Measurements from ENCODE around the gene LPP. TPM values are rescaled to one million over a fixed set of nuclear protein-coding genes. Genes with fewer than 3 reads are reported as not detected.

The LPP gene
- total RNA-seq, 1 experiment from 2014 or later: 120 TPM

GRCh38 chr3:188918093-188918492 lies 764.1 kb downstream of the LPP start:
- Mint-ChIP-seq H3K36me3 (ENCODE audit: insufficient read depth, unreplicated experiment) (peaks cover 19% of the 10 kb centered on the region), H3K4me1 (ENCODE audit: low read depth, unreplicated experiment) (peaks cover 42% of the 10 kb centered on the region), H3K4me3 (ENCODE audit: unreplicated experiment) (peak overlapping the region; percentile 46), H3K9me3 (ENCODE audit: unreplicated experiment) (no peaks in the 10 kb centered on the region), H3K27ac (ENCODE audit: unreplicated experiment) (peak overlapping the region; percentile 62), H3K27me3 (ENCODE audit: insufficient read depth, unreplicated experiment) (no peaks in the 10 kb centered on the region)
- TF ChIP-seq CTCF (IDR thresholded peaks at IDR 0.05; ENCODE audit: insufficient read depth in 1 of 2, low read depth in 1 of 2, low read length in 1 of 2, severe bottlenecking in 1 of 2, unreplicated experiment in 1 of 2): no peak
- H3K9me3 ChIP-seq: no peaks in the 10 kb centered on the region
- CTCF ChIA-PET: interaction anchor here (0.9 kb wide), 1 partner anchor 36 kb away, joined by 3 read pairs; no protein-coding TSS in a partner anchor
- POLR2A ChIA-PET: no interaction called here
- no TSS peak for BruUV-seq (replicated peaks)
- peak; percentile 47 to 74 for DNase-seq
- intact Hi-C loops (cut with micrococcal nuclease; ENCODE audit: unreplicated experiment): loop anchor here (1.0 kb wide), 5 partner anchors 19 to 172 kb away; no protein-coding TSS in a partner anchor
- H3K27me3 ChIP-seq (replicated peaks; ENCODE audit: control insufficient read depth, insufficient read depth, low read length): no peaks in the 10 kb centered on the region
- H3K4me1 ChIP-seq: peaks cover 37% of the 10 kb centered on the region
- no peak overlapping the region for H3K4me3 ChIP-seq (ENCODE audit: low read depth, low read length)
- no peaks in the 10 kb centered on the region for H3K36me3 ChIP-seq (ENCODE audit: control insufficient read depth, insufficient read depth, low read length)

GRCh38 chr3:188923671-188924070 lies 769.7 kb downstream of the LPP start:
- CTCF ChIA-PET: no interaction called here
- H3K9me3 ChIP-seq: no peaks in the 10 kb centered on the region
- H3K4me3 ChIP-seq (ENCODE audit: low read depth, low read length): no peak overlapping the region
- H3K4me1 ChIP-seq: peaks cover 19% of the 10 kb centered on the region
- peaks cover 16% of the 10 kb centered on the region for H3K4me1 Mint-ChIP-seq (ENCODE audit: low read depth, unreplicated experiment)
- H3K36me3 ChIP-seq (ENCODE audit: control insufficient read depth, insufficient read depth, low read length): no peaks in the 10 kb centered on the region
- no TSS peak for BruUV-seq (replicated peaks)
- POLR2A ChIA-PET: no interaction called here
- H3K27me3 Mint-ChIP-seq (ENCODE audit: insufficient read depth, unreplicated experiment): no peaks in the 10 kb centered on the region
- intact Hi-C loops (cut with micrococcal nuclease; ENCODE audit: unreplicated experiment): no loop called here
- TF ChIP-seq CTCF (IDR thresholded peaks at IDR 0.05; ENCODE audit: insufficient read depth in 1 of 2, low read depth in 1 of 2, low read length in 1 of 2, severe bottlenecking in 1 of 2, unreplicated experiment in 1 of 2): no peak
- no peaks in the 10 kb centered on the region for H3K27me3 ChIP-seq (replicated peaks; ENCODE audit: control insufficient read depth, insufficient read depth, low read length)
- H3K36me3 Mint-ChIP-seq (ENCODE audit: insufficient read depth, unreplicated experiment): peaks cover 8% of the 10 kb centered on the region
- no peak overlapping the region for H3K27ac Mint-ChIP-seq (ENCODE audit: unreplicated experiment)
- H3K4me3 Mint-ChIP-seq (ENCODE audit: unreplicated experiment): no peak overlapping the region
- DNase-seq: no peak
- H3K9me3 Mint-ChIP-seq (ENCODE audit: unreplicated experiment): no peaks in the 10 kb centered on the region

GRCh38 chr3:188925376-188925775 lies 771.4 kb downstream of the LPP start:
- ChIA-PET CTCF (no interaction called here), POLR2A (no interaction called here)
- Mint-ChIP-seq H3K4me3 (ENCODE audit: unreplicated experiment) (no peak overlapping the region), H3K4me1 (ENCODE audit: low read depth, unreplicated experiment) (peaks cover 8% of the 10 kb centered on the region), H3K27ac (ENCODE audit: unreplicated experiment) (no peak overlapping the region), H3K36me3 (ENCODE audit: insufficient read depth, unreplicated experiment) (peaks cover 13% of the 10 kb centered on the region), H3K27me3 (ENCODE audit: insufficient read depth, unreplicated experiment) (no peaks in the 10 kb centered on the region), H3K9me3 (ENCODE audit: unreplicated experiment) (no peaks in the 10 kb centered on the region)
- peaks cover 14% of the 10 kb centered on the region; the same call in 1 of the 2 replicates for H3K4me1 ChIP-seq
- H3K36me3 ChIP-seq (ENCODE audit: control insufficient read depth, insufficient read depth, low read length): no peaks in the 10 kb centered on the region
- no peak for DNase-seq
- no peak for TF ChIP-seq CTCF (IDR thresholded peaks at IDR 0.05; ENCODE audit: insufficient read depth in 1 of 2, low read depth in 1 of 2, low read length in 1 of 2, severe bottlenecking in 1 of 2, unreplicated experiment in 1 of 2)
- H3K9me3 ChIP-seq: no peaks in the 10 kb centered on the region
- H3K4me3 ChIP-seq (ENCODE audit: low read depth, low read length): no peak overlapping the region
- no peaks in the 10 kb centered on the region for H3K27me3 ChIP-seq (replicated peaks; ENCODE audit: control insufficient read depth, insufficient read depth, low read length)
- BruUV-seq (replicated peaks): no TSS peak
- intact Hi-C loops (cut with micrococcal nuclease; ENCODE audit: unreplicated experiment): loop anchor here (5.0 kb wide), 1 partner anchor 253 kb away; no protein-coding TSS in a partner anchor

All from Caco-2 (cell line).